Endothelial cell (in vitro differentiated cells): ENCODE results near the gene PODNL1. TPM values are rescaled to one million over a fixed set of nuclear protein-coding genes. Genes with fewer than 3 reads are reported as not detected.

Source experiments
- DNase-seq: peaks from one replicate; pipeline ENCODE4 v3.0.0; 2021; ENCODE audit warnings: low spot score
- H3K27ac Mint-ChIP-seq: one replicate; pipeline ENCODE4 v1.8.0; 2021; ENCODE audit warnings: mixed read lengths, inconsistent platforms; ENCODE audit not compliant: unreplicated experiment
- H3K27me3 Mint-ChIP-seq: one replicate; pipeline ENCODE4 v1.8.0; 2021; ENCODE audit warnings: mild to moderate bottlenecking, moderate library complexity, mixed read lengths, inconsistent platforms; ENCODE audit not compliant: unreplicated experiment
- H3K36me3 Mint-ChIP-seq: one replicate; pipeline ENCODE4 v1.8.0; 2021; ENCODE audit warnings: mild to moderate bottlenecking, low read depth, mixed read lengths, inconsistent platforms; ENCODE audit not compliant: unreplicated experiment
- H3K4me1 Mint-ChIP-seq: one replicate; pipeline ENCODE4 v1.8.0; 2021; ENCODE audit warnings: mild to moderate bottlenecking, mixed read lengths, inconsistent platforms; ENCODE audit not compliant: unreplicated experiment
- H3K4me3 Mint-ChIP-seq: one replicate; pipeline ENCODE4 v1.8.0; 2021; ENCODE audit warnings: mild to moderate bottlenecking, mixed read lengths, inconsistent platforms; ENCODE audit not compliant: unreplicated experiment
- H3K9me3 Mint-ChIP-seq: one replicate; pipeline ENCODE4 v1.8.0; 2021; ENCODE audit warnings: mixed read lengths, inconsistent platforms; ENCODE audit not compliant: unreplicated experiment
- total RNA-seq: library from RNA; stranded (reverse); fragmentation: NEBNext Ultra II Directional; extraction: Animal tissue kit (Norgen Biotek cat#: 25700); gene quantifications from one replicate; pipeline ENCODE4 v1.2.1, GENCODE V29; 2021; ENCODE audit not compliant: unreplicated experiment
- TF ChIP-seq, protein P1 (sequence below): fragments of 200-600 bp; sonication (generic); IDR thresholded peaks from one replicate; pipeline ENCODE4 v1.5.0; 2021; ENCODE audit warnings: antibody characterized with exemption; ENCODE audit not compliant: unreplicated experiment

Gene PODNL1
- total RNA-seq, 1 donor from 2014 or later = not detected

GRCh38 chr19:13957051-13957450 lies 18.8 kb upstream of the PODNL1 start:
- Mint-ChIP-seq H3K36me3 (peaks cover 17% of the 10 kb centered on the region), H3K9me3 (no peaks in the 10 kb centered on the region), H3K27me3 (peaks cover 15% of the 10 kb centered on the region), H3K4me1 (peaks cover 8% of the 10 kb centered on the region), H3K27ac (peak overlapping the region; percentile 66), H3K4me3 (no peak overlapping the region)
- TF ChIP-seq, protein P1, sequence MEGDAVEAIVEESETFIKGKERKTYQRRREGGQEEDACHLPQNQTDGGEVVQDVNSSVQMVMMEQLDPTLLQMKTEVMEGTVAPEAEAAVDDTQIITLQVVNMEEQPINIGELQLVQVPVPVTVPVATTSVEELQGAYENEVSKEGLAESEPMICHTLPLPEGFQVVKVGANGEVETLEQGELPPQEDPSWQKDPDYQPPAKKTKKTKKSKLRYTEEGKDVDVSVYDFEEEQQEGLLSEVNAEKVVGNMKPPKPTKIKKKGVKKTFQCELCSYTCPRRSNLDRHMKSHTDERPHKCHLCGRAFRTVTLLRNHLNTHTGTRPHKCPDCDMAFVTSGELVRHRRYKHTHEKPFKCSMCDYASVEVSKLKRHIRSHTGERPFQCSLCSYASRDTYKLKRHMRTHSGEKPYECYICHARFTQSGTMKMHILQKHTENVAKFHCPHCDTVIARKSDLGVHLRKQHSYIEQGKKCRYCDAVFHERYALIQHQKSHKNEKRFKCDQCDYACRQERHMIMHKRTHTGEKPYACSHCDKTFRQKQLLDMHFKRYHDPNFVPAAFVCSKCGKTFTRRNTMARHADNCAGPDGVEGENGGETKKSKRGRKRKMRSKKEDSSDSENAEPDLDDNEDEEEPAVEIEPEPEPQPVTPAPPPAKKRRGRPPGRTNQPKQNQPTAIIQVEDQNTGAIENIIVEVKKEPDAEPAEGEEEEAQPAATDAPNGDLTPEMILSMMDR = no peak
- DNase-seq = no peak

GRCh38 chr19:13956365-13956744 lies 18.1 kb upstream of the PODNL1 start:
- Mint-ChIP-seq H3K4me1 (peaks cover 5% of the 10 kb centered on the region), H3K36me3 (peaks cover 12% of the 10 kb centered on the region)
- no peak for DNase-seq

DNA sequence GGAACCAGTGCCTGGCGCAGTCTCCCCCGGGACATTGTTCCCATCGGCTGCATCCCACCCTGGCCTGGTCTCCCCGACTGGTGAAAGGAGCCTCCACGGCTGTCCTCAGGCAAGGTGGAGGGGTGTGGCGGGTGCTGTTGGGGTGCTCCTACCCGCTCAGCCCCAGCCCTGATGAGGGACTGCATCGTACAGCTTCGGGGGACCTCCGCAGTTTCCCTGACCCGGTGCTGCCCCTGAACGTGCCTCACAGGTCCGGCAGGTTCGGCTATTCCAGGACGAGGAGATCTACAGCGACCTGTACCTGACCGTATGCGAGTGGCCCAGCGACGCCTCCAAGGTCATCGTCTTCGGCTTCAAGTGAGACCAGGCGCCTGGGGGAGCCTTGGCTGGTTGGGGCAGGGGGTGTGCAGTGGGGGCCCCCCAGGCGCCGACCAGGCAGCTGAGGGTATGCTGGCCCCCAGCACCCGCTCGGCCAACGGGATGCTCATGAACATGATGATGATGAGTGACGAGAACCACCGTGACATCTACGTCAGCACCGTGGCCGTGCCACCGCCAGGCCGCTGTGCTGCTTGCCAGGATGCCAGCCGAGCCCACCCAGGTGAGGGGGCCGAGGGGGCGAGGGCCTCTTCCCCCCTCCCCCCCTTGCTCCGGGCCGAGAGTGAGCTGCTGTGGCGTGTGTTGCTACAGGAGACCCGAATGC lies 17.6 kb upstream of the PODNL1 start:
- TF ChIP-seq, protein P1 = no peak
- Mint-ChIP-seq H3K4me1 (peaks cover 5% of the 10 kb centered on the region), H3K4me3 (no peak overlapping the region), H3K27ac (no peak overlapping the region), H3K36me3 (peaks cover 11% of the 10 kb centered on the region), H3K9me3 (no peaks in the 10 kb centered on the region), H3K27me3 (peaks cover 14% of the 10 kb centered on the region)
- no peak for DNase-seq

More at GRCh38 chr19:13956365-13956744, 18.1 kb upstream of the PODNL1 start:
- H3K4me3 Mint-ChIP-seq = no peak overlapping the region
- TF ChIP-seq, protein P1 = no peak
- peaks cover 16% of the 10 kb centered on the region for H3K27me3 Mint-ChIP-seq
- H3K9me3 Mint-ChIP-seq = no peaks in the 10 kb centered on the region
- no peak overlapping the region for H3K27ac Mint-ChIP-seq

GRCh38 chr19:13954185-13954584 lies 16.0 kb upstream of the PODNL1 start:
- Mint-ChIP-seq H3K4me1 (peaks cover 5% of the 10 kb centered on the region), H3K27ac (no peak overlapping the region), H3K36me3 (peaks cover 11% of the 10 kb centered on the region), H3K9me3 (no peaks in the 10 kb centered on the region), H3K27me3 (peaks cover 16% of the 10 kb centered on the region), H3K4me3 (peak overlapping the region; percentile 65)
- TF ChIP-seq, protein P1 = no peak
- no peak for DNase-seq

- DNase-seq = no peak
- peak overlapping the region; percentile 90 for H3K4me3 Mint-ChIP-seq
- TF ChIP-seq, protein P1 = no peak
- peaks cover 5% of the 10 kb centered on the region for H3K4me1 Mint-ChIP-seq
- peaks cover 3% of the 10 kb centered on the region for H3K36me3 Mint-ChIP-seq
- no peaks in the 10 kb centered on the region for H3K9me3 Mint-ChIP-seq
- H3K27ac Mint-ChIP-seq = no peak overlapping the region
- H3K27me3 Mint-ChIP-seq = peaks cover 12% of the 10 kb centered on the region
Measured at GRCh38 chr19:13952931-13953531, 14.8 kb upstream of the PODNL1 start.
